Measurements from ENCODE around the gene LRMDA. TPM values are rescaled to one million over a fixed set of nuclear protein-coding genes. Genes with fewer than 3 reads are reported as not detected.

Gene LRMDA
- polyA plus RNA-seq, 2 of the 4 experiments (the other 2 are of a cell fraction): 4.6 to 5.2 TPM

DNA sequence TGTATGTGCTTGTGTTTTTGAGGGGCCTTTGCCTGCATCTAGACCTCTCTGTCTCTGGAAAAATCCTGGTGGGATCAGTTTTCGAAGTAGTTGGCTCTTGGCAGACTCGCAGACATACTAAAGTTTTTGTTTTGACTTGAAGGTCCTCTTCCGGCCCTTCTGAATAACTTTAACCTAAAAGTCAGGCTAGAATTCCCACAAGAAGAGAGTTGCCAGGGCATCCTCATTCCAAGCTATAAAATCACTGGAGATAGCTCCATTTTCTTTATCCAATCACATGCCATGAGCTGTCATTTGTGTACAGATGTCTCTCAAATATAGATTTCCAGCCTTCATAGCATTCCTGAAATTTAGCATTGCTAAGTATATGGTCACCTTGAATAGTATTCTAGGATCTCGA, 967.8 kb downstream of the LRMDA start:
- H3K9me3 ChIP-seq: no peaks in the 10 kb centered on the region
- no peak overlapping the region for H3K27ac ChIP-seq
- no peak for FAIRE-seq
- no peaks in the 10 kb centered on the region for H3K4me1 ChIP-seq
- no peak for DNase-seq (ENCODE audit: low read depth in 1 of 2, low spot score in 1 of 2)
- ATAC-seq: no peak
- H3K4me3 ChIP-seq: no peak overlapping the region
- CTCF ChIA-PET: no interaction called here
- H3K4me2 ChIP-seq: no peak overlapping the region
- WGBS (ENCODE audit: missing lambda C conversion rate): 43% methylated on average over 4 of the region's 4 CpGs
- POLR2A ChIA-PET: no interaction called here
- TF ChIP-seq MAFK (IDR thresholded peaks at IDR 0.05; ENCODE audit: partially characterized antibody) (no peak), RARB (CRISPR knock-in tag; IDR thresholded peaks at IDR 0.05) (no peak), BCL3 (IDR thresholded peaks at IDR 0.05) (no peak), BHLHE40 (IDR thresholded peaks at IDR 0.05; ENCODE audit: low read depth, low read length) (no peak), ZFP36 (IDR thresholded peaks at IDR 0.05; ENCODE audit: borderline replicate concordance, partially characterized antibody) (no peak), FOSB (CRISPR knock-in tag; IDR thresholded peaks at IDR 0.05) (no peak), ZSCAN20 (CRISPR knock-in tag; IDR thresholded peaks at IDR 0.05) (no peak), E2F6 (IDR thresholded peaks at IDR 0.05; ENCODE audit: borderline replicate concordance, low read depth) (no peak), NPAS2 (CRISPR knock-in tag; IDR thresholded peaks at IDR 0.05; ENCODE audit: borderline replicate concordance) (no peak), CEBPB (IDR thresholded peaks at IDR 0.05) (no peak), HES2 (IDR thresholded peaks at IDR 0.05) (no peak), HDAC2 (IDR thresholded peaks at IDR 0.05) (no peak), ZC3H11A (IDR thresholded peaks at IDR 0.05) (no peak), TP53 (CRISPR knock-in tag; IDR thresholded peaks at IDR 0.05) (no peak), EHF (CRISPR knock-in tag; IDR thresholded peaks at IDR 0.05) (no peak), FOSL2 (IDR thresholded peaks at IDR 0.05) (no peak), FOSL2 (CRISPR knock-in tag; IDR thresholded peaks at IDR 0.05) (no peak), HEYL (CRISPR knock-in tag; IDR thresholded peaks at IDR 0.05) (no peak)
- TF ChIP-seq, protein P1, sequence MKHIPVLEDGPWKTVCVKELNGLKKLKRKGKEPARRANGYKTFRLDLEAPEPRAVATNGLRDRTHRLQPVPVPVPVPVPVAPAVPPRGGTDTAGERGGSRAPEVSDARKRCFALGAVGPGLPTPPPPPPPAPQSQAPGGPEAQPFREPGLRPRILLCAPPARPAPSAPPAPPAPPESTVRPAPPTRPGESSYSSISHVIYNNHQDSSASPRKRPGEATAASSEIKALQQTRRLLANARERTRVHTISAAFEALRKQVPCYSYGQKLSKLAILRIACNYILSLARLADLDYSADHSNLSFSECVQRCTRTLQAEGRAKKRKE (CRISPR knock-in tag; IDR thresholded peaks at IDR 0.05; ENCODE audit: low read depth): no peak

GRCh38 chr10:76401006-76401405, 969.6 kb downstream of the LRMDA start:
- FAIRE-seq: no peak
- no peak overlapping the region for H3K4me3 ChIP-seq
- H3K9me3 ChIP-seq: no peaks in the 10 kb centered on the region
- DNase-seq (ENCODE audit: low read depth in 1 of 2, low spot score in 1 of 2): no peak
- POLR2A ChIA-PET: no interaction called here
- H3K4me2 ChIP-seq: no peak overlapping the region
- no peaks in the 10 kb centered on the region for H3K4me1 ChIP-seq
- whole genome bisulfite sequencing (ENCODE audit: missing lambda C conversion rate): 49% methylated on average over 3 of the region's 3 CpGs
- ATAC-seq: no peak
- no peak overlapping the region for H3K27ac ChIP-seq
- CTCF ChIA-PET: no interaction called here
- no peak for TF ChIP-seq SMC3 (IDR thresholded peaks at IDR 0.05)
- no peak for TF ChIP-seq RFX5 (IDR thresholded peaks at IDR 0.05)
- TF ChIP-seq GATA3 (IDR thresholded peaks at IDR 0.05; ENCODE audit: borderline replicate concordance): no peak
- TF ChIP-seq HMGXB4 (CRISPR knock-in tag; IDR thresholded peaks at IDR 0.05; ENCODE audit: borderline replicate concordance): no peak
- TF ChIP-seq, protein P2, sequence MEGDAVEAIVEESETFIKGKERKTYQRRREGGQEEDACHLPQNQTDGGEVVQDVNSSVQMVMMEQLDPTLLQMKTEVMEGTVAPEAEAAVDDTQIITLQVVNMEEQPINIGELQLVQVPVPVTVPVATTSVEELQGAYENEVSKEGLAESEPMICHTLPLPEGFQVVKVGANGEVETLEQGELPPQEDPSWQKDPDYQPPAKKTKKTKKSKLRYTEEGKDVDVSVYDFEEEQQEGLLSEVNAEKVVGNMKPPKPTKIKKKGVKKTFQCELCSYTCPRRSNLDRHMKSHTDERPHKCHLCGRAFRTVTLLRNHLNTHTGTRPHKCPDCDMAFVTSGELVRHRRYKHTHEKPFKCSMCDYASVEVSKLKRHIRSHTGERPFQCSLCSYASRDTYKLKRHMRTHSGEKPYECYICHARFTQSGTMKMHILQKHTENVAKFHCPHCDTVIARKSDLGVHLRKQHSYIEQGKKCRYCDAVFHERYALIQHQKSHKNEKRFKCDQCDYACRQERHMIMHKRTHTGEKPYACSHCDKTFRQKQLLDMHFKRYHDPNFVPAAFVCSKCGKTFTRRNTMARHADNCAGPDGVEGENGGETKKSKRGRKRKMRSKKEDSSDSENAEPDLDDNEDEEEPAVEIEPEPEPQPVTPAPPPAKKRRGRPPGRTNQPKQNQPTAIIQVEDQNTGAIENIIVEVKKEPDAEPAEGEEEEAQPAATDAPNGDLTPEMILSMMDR (IDR thresholded peaks at IDR 0.05): no peak
- no peak for TF ChIP-seq HOXB13 (CRISPR knock-in tag; IDR thresholded peaks at IDR 0.05; ENCODE audit: low read depth)
- no peak for TF ChIP-seq TFCP2L1 (CRISPR knock-in tag; IDR thresholded peaks at IDR 0.05)
- TF ChIP-seq ZFP36 (IDR thresholded peaks at IDR 0.05; ENCODE audit: borderline replicate concordance, partially characterized antibody): no peak
- no peak for TF ChIP-seq ESRRA (IDR thresholded peaks at IDR 0.05; ENCODE audit: borderline replicate concordance, low read length)
- TF ChIP-seq, protein P3, sequence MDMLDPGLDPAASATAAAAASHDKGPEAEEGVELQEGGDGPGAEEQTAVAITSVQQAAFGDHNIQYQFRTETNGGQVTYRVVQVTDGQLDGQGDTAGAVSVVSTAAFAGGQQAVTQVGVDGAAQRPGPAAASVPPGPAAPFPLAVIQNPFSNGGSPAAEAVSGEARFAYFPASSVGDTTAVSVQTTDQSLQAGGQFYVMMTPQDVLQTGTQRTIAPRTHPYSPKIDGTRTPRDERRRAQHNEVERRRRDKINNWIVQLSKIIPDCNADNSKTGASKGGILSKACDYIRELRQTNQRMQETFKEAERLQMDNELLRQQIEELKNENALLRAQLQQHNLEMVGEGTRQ (IDR thresholded peaks at IDR 0.05): no peak
- TF ChIP-seq NFE2L2 (conservative IDR thresholded peaks at IDR 0.05; ENCODE audit: low read length): no peak

All from A549 (cell line).